NCI-H128 (cell line): ENCODE results near the gene MDFIC2.
"Not testable (repeated sequence)": the region's sequence is repeated elsewhere in the genome, so short reads cannot be mapped to it uniquely, and the experiment has no call there.

Source experiments
- DNase-seq: peaks from one replicate; lab custom pipeline; 2025; ENCODE audit not compliant: unreplicated experiment; lab: John Stamatoyannopoulos, UW

MDFIC2 gene

DNA sequence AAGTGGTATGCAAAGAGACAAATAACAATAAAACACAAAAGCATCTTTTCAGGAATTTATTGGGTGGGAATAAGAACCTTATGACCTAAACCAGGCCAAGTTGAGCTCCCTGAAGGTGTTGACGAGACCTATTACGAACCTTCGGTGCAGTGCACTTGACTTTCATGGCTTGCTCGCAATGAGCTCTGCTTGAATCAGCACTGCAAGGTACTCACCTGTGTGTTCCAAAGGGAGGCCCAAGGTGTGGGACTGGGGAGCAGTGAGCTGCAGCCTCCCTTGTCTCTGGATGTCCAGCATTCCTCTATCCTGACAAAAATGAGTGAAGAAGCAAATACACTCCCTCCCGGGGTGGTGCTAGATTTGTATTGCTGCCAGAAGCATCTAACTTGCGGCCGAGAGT lies at the start of gene MDFIC2:
Gene MDFIC2, minus strand, starts transcription at position 303 of the 400 bp plus-strand sequence. CDS start 665 bp downstream, outside the sequence.
- DNase-seq: no peak

DNA sequence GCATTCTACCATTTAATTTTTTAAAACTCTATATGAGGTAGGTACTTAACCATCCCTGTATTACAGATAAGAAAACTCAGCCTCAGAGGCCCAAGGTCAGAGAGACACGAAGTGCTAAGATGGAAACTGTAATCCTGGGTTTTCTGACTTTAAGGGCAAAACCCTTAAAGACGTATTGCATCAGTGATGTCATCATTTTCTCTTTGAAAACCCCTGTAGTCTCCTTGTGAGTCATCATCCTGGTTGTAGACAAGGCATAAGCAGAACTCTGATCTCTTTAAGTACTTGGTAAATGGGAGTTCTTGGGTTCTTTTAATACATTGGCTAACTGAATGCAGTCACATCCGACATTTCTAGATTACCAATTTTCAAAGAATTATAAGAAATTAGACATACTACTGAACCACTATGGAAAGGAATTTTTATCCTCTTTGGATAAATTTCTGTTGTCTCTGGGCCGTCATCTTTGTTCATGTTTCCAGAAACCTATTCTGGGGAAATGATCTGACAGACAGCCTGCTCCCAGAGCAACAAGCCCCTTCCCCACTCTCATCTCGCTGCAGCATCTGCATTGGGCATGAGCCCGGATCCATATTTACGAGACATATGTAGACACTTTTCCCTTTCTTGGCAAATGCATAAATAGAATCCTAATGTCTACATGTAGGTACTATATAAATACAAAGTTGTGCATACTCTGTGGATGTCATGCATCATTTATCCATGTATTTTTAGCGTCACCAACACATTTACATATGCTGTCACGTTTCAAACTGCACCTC lies 48.7 kb upstream of the MDFIC2 start:
- no peak for DNase-seq

DNA sequence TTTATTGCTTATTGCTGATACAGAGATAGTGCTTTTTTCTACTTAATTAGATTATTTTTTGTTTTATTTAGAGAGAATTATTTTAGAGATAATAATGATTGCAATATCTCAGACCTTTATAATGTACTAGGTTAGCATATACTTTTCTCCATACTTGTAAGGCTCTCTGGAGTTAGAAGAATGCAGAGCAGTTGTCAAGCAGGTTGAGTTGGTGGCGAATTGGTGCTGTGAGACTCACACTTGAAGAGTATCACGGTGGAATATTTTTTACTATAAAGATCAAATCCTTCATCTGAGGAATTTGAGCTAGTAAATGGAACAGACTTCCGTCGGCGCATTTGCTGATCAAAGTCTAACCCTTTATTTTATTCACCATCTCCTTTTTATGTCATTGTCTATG lies 47.3 kb upstream of the MDFIC2 start:
- DNase-seq: no peak

DNA sequence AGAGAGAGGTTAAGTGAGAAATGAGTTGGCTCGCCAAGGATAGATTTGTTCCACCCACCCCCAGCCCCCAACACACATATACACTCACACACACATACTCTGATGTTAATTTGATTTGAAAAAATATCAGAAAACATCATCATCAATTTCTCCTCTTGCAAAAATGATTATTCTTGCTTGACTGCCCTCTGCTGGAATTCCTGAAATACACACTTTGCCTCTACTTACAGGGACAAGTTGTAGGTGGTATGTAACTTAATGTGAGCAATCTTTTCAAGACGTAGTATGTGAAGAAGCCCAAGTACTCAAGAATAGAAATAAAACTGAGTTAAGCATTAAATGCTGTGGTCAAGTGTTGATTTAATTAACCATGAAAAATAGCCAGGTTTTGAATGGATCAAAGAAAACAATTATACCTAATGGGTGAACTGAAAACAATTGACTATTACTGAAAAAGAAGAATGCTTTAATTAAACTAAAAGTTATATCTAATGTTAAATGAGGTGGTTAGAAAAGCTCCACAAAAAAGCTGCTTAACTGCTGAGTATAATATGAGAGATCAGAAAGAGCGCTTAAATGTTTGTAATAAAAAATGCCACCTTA lies 46.6 kb upstream of the MDFIC2 start:
- no peak for DNase-seq

DNA sequence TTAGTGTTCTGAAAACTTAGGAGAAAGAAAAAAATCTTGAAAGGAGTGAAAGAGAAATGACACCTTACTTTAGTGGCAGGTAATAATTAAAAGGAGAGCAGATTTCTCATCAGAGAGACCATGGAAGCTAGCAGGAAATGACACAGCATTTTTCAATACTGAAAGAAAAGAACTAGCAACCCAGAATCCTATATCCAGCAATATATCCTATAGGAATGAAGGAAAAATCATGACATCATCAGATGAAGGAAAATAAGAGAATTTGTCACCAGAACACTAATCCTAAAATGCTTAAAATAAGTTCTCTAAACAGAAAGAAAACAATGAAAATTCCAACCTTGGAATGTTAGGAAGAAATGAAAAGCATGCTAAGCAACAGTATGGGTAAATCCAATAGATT lies 39.8 kb upstream of the MDFIC2 start:
- DNase-seq: no peak

DNA sequence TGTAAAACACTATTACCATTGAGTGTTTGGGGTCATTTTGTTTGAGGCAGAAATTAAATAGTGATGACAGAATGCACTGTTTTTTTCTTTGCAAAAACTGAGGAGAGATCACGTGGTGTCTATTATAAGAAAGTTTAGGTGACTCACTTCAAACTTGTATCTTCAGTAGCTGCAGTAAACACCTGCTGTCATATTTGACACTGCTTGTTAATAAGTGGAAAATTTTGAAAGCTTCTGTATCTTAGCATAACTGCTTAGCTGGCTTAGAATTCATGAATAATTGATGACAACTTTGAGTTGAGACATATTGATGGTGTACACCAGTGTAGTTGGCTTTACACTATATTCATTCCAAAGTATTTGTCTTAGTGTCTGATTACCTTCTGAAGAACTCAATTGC lies 29.7 kb upstream of the MDFIC2 start:
- no peak for DNase-seq

DNA sequence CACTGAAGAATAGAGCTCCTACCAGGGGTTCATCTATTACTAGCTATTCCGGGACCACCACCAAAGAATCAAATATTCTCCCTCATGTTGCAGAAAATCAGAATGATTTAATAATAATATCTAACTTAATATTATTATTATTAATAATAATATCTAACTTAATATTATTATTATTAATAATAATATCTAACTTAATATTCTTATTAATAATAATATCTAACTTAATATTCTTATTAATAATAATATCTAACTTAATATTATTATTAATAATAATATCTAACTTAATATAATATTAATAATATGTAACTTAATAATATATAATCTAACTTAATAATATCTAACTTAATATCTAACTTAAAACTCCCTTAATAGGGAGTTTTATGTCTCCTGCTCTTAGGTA lies 24.4 kb upstream of the MDFIC2 start:
- DNase-seq: not testable (repeated sequence)

DNA sequence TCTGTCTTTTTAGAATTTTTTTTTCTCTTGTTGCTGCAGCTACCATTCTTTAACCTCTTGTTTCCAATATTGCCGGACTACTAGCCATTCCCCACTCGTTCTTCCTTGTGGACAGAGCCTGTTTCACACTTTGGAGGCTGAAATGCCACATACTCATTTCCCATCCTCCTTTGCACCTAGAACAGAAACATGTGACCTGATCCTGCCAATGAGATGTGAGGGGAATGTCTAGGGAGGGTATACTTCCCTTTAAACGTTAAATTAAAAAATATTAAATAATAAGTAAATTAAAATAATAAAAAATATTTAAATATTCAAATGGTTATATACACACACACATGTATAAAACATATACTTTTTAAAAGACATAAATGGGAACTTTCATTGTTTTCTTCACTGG lies 20.6 kb upstream of the MDFIC2 start:
- no peak for DNase-seq

DNA sequence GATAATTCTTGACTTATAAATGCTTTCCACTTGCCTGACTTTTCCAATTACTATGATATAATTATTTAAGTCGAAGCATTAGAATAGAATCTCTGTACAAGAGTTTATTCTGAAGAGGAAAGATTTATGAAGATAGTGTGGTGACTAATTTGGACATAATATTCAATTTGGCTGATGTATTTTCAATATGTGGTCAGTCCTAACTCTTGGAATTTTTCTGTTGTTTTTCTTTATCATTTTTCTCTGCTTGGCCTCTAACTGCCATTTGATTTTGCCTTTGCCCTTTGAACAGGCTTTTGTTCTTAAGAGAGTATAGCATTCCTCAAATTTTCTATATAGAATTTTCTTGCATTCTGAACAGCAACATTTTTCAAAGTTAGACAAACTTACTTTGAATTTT lies 2.6 kb upstream of the MDFIC2 start:
- no peak for DNase-seq

DNA sequence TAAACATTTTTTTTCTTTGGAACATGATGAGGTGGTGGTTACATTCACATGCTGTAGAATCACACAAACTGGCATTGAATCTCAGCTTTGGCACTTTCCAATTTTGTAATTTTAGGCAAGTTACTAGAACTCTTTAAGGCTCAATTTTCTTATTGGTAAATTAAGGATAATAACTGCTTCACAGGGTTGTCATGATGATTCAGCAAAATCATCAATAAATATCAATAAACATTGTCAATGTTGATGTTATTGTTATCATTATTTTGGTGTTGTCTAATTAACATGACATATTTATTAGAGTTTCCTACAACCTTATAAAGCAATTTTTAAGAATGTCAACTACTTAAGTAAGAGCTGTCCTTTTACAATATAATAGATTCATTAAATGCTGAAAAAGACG lies 1.6 kb downstream of the MDFIC2 start:
- DNase-seq: no peak

DNA sequence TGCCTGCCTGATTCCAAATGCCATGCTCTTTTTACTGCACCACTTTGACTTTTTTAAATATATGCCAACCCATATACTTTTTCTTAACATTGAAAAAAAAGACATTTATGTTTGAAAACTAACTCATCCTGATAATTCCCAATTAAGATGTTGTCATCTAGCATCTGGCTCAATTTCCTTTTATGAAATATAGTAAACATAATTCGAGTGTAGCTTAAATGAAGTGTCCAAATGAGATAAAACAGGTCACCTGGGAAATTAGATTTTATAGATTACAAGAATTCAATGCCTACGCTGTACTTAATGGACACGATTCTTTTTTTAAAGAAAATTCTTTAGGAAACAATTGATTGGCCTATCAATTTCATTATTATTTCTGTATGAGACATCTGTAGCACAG lies 2.8 kb downstream of the MDFIC2 start:
- DNase-seq: no peak

DNA sequence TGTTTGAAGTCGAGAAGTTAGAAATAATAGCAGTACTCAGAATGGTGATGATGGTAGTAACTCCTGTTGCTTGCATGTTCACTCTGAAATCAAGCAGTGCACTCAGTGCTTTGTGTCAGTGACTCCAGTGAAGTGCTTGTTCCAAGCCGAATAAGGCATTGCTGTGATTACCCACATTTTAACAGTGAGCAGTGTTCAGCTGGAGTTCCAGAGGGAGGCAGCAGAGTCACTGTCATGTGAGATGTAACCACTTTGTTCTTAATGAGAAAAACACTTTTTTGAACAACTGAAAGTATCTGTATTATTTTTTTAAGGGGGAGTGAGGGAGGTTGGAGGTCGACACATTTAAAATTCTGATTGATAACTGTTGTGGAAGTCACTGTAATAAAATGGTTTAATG lies 3.7 kb downstream of the MDFIC2 start:
- DNase-seq: no peak

DNA sequence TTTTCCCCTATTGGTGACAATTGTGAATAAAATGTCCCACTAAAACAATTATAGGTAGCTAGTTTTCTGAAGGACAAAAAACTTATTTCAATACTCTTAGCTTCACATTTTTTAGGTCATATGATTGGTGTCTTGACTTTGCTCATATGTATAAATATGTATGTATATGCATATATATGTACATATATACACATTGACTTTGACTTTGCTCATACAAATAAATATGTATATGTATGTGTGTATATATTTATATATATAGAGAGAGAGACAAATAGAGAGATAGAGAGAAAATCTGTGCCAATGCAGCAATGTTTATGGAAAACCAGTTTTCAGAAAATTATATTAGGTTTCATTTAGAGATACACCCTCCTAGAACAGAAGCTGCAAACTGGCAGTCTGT lies 5.7 kb downstream of the MDFIC2 start:
- no peak for DNase-seq

DNA sequence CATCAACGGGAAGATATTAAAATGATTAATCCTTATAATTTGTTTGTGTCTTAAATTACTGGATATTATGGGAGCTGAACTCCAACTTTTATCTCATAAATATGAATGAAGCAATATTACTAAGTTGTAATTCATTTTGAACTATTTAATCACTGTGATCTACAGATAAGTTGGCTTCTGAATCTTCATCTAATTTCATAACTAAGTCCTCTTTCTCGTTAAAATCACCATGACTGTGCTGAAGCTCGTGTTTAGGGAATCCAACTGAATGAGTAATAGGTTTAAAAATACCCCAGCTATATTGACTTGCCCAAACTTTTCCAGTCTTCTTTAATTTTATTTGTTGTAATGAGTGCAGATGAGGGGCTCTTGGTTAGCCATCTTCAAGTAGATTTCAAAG lies 14.1 kb downstream of the MDFIC2 start:
- DNase-seq: no peak

DNA sequence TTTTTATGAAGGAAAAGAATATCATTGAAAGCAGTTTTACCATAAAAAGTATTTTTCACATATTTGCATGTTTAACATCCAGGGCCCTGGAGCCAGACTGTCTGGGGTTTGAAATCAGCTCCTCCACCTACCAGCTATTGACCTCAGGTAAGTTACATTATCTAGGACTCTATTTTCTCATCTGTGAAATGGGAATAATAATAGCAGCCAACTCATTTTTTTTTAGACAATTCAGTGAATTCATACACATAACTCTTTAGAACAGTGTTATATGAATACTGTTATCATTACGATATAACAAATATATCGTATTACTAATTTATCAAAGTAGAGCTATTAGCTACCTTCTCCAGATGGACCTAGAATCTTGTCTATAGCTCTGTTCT lies 21.3 kb downstream of the MDFIC2 start:
- DNase-seq: no peak

DNA sequence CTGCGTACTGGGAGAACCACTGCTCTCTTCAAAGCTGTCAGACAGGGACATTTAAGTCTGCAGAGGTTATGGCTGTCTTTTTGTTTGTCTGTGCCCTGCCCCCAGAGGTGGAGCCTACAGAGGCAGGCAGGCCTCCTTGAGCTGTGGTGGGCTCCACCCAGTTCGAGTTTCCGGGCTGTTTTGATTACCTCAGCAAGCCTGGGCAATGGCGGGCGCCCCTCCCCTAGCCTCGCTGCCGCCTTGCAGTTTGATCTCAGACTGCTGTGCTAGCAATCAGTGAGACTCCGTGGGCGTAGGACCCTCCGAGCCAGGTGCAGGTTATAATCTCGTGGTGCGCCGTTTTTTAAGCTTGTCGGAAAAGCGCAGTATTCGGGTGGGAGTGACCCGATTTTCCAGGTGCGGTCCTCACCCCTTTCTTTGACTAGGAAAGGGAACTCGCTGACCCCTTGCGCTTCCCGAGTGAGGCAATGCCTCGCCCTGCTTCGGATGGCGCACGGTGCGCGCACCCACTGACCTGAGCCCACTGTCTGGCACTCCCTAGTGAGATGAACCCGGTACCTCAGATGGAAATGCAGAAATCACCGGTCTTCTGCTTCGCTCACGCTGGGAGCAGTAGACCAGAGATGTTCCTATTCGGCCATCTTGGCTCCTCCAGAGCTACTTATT lies 21.9 kb downstream of the MDFIC2 start:
- not testable (repeated sequence) for DNase-seq

DNA sequence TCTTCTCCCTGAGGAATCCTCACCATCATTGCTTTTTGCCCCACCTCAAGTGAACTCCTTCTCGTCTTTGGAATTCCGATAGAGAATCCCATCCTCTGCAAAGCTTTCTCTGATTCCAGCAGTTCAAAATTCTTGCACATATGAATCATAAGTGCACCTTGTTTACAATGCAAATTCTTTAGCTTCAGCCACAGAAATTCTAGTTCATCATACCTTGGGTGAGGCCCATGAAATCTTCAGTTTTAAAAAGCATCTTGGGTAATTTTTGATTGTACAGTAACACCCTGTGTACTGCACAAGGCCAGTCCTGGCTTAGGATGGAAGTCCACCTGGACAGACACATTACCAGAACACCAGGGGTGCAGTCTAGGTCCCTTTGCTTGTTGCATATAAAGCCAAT lies 30.8 kb downstream of the MDFIC2 start:
- no peak for DNase-seq

DNA sequence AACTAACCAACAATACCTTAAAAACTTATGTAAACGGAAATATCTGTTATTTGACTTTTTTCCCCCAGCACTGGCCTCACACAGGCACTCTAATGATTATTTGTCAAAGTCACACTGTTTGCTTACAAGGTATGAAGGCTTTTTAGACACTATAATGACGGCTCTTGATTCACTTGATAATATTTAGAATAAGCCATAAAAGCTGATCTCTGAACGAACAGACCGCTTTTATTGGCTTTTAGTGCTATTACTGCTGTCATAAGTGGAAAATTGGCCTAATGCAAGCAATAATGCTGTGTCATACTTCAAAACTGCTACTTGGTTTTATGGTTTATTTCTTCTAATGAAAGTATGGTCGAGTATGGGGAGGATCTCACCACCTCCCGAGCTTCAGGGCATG lies 35.1 kb downstream of the MDFIC2 start:
- no peak for DNase-seq

DNA sequence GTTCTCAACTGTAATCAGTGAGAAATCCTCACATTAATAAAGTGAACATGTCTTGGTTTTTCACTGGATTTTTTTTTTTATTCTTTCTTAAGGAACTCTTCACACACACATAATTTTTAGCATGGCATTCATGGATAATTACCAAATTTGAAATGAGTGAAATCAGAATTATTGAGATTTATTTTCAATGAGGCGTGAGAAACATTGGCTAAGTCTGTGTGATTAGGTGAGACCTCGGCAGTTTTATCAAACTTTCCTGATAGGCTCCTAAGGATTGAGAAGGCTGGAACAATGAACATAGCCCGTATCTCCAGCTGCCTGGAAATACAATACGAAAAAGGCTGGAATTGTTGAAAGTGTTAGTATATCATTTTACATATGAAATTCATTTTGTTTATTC lies 35.5 kb downstream of the MDFIC2 start:
- DNase-seq: no peak

DNA sequence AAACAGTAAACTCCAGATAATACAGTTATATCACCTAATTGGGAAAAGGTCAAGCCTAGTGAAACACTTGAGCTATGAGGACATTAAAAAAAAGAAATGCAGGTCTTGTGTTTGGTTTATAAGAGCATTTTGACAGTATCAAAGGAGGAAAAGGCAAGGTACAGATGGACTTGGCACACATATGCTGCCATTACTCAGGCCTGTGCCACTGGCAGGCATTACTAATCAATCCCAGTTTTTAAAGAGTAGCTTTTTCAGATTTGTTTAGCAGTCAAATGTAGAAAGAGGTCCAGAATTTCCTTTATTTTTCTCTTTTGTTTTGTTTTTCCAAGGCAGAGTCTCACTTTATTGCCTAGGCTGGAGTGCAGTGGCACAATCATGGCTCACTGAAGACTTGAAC lies 38.9 kb downstream of the MDFIC2 start:
- DNase-seq: no peak

DNA sequence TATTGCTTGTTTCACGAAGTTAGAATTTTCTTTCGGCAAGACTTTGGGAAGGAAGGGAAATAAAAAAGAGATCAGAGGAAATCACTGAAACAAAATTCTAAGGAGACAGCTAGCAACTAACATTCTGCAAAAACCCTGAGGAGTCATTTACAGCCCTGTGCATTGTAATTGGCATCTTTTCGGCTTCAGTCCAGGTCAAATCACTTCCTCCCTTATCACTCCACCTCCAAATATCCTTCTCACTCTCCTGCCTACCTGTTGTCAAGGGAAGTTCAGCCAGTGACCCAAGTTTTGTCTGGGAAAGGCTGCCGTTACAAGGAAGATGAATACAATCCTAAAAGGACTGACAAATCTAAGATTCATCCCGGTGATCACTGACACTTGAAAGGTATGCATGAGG lies 39.6 kb downstream of the MDFIC2 start:
- no peak for DNase-seq

DNA sequence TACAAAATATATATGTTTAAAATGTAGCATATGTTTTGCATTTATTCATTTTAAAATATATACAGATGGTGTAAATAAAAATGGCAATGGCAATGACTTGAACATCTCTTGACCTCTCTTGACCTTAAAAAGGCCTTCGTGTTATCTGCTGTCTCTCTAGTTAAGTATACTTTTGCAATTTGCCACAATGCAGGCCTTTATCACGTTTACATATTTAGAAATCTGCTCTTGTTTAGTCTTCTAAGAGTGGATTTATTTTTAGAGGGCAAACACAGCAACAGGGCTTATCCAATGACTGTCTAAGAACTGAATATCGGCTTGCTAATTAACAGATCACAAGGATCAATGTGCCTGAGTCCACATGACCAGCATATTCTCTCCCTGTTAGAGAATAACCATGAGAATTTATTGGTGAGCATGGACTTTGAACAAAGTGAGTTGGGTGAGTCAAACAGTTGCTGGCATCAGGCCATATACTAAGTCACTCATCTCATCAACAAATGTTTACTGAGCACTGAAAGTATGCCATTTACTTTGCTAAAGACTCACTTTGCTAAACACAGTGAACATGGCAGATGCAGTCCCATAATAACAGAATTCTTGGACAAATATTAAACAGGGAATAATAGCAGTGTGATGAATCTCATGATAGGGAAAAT lies 48.2 kb downstream of the MDFIC2 start:
- DNase-seq: no peak
